ENCODE results near the gene ZEB1.

The ZEB1 gene

DNA sequence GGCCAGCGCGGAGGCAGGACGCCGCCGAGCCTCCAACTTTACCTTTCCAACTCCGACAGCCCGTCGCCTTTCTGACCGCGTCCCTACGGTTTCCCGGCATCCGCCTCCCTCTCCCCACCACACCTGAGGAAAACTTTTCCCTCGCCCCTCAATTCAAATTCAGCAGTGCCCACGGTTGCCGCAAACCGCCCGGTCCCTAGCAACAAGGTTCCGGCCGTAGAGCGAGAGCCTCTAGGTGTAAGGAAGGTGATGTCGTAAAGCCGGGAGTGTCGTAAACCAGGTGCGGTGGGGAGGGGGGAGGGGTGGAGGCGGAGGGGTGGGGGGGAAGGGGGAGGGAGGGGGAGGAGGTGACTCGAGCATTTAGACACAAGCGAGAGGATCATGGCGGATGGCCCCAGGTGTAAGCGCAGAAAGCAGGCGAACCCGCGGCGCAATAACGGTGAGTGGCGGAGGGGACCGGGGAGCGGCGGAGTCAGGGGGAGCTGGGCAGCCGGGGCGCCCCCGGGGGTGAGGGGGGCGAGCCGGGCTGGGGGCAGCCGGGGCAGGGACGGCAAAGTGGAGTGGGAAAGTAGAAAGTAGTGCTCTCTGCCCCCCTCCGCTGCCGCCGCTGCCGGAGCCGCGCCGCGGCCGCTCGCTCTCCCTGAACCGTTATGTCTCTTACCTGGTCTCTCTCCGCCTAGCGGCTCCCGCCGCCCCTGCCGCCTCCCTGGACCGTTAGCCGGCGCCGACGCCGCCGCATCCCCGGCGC is at the start of gene ZEB1:
Gene ZEB1 (plus strand): TSS at position 363 of the 748 bp plus-strand sequence. CDS start 19 bp downstream, at position 382.
- peak; percentile 53 to 79 for DNase-seq

DNA sequence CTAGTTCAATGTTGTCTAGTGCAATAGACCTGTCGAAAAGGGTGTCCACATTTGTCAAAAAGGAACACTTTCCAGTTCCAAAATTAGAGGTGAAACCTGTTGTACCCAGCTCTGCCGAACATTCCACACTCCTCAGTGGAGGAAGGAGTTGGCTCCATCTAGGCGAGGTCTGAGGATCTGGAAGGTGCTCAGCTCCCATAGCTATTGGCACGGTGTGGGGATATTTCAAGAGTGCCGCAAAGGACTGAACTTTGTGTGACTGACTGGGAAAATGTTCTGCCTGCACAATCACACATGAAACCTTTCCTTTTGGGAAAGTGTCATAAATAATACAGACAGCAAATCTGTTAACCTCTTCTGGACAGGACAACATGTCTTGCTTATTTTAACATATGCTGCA is 48.1 kb upstream of the ZEB1 start:
- DNase-seq, result no peak

DNA sequence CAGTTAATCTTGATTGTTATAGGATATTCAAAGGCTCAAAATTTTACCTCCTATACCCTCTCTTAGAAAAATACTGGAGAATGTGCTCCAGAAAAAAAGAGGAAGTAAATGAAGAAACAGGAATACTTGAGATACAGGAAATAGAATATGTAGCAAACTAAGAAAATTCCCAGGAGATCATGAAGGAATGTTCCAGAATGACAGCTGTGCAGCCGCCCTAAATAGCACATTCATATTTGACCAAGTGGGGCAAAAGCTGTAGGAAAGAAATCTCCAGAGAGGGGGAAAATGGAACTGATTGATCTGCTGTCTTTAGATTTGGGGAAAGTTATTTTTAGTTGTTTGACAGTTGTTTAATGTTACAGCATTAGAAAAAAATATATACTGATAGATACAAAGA is 46.2 kb upstream of the ZEB1 start:
- DNase-seq, result no peak

DNA sequence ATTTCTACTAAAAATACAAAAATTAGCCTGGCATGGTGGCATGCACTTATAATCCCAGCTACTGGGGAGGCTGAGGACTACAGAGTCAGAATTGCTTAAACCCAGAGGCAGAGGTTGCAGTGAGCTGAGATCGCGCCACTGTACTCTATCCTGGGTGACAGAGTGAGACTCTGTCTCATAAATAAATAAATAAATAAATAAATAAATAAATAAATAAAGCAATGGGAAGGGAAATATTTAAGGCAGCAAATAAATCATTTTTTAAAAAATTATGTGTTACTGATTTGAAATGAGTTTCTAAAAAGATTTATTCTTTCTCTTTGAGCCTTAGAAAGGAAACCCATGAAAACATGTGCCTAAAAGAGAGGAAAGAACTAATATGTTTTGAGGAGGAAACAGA is 45.2 kb upstream of the ZEB1 start:
- no peak for DNase-seq

DNA sequence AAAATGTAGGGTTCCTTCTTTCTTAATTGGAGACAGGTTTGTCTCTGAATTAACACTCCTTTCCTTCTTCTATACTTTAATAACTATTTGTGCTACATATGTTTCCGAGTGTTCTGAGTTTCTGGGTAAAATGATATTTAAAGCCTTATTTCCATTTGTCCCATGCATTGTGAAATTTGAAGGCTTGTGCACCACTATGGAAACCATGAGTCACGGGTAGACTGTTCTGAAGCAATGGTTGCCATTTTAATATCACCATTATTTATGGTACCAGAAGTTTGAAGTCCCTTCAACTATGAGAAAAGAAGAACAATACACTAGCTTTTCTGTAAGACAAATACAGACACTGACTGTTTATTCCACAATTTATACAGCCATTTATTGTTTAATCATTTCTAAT is 44.7 kb upstream of the ZEB1 start:
- DNase-seq, result no peak

DNA sequence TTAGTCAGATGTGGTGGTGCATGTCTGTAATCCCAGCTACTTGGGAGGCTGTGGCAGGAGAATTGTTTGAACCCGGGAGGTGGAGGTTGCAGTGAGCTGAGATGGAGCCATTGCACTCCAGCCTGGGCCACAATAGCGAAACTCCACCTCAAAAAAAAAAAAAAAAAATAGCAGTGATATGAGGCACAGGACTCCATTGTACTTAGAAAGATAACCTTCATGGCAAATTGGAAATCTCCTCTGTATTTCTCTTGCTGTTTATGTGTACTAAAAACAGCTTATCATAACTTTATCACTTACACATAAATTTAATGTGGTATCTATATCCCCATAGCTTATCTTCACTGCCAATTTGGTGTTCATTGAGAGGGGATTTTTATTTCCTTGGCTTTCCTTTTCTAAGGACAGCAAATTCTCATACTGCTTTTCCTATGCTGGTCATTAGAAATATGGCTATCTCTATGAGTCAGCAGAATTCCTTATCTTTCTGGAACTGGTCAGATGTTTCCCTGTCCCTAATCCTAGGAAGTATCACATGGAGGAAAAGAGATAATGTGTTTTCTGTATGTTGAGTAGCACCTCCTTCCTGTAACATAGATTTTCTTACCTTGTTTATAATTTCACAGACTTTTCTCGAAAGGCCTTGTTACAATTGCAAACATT is 40.6 kb upstream of the ZEB1 start:
- no peak for DNase-seq

DNA sequence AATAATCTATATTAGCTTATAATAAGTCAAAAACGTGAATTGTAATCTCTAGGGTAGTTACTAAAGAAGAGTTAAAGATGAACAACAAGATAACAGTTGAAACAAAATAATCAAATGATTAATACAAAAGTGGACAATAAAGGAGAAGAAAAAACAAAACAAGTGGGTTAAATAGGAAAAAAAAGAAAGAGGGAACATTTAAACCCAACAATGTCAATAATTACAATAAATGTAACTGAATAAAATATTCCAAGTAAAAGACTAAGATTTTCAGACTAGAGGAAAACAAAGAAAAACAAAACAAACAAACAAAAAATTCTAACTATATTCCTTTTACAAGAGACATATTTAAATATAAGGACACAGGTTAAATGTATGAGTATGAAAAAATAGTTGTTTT is 38.0 kb upstream of the ZEB1 start:
- no peak for DNase-seq

DNA sequence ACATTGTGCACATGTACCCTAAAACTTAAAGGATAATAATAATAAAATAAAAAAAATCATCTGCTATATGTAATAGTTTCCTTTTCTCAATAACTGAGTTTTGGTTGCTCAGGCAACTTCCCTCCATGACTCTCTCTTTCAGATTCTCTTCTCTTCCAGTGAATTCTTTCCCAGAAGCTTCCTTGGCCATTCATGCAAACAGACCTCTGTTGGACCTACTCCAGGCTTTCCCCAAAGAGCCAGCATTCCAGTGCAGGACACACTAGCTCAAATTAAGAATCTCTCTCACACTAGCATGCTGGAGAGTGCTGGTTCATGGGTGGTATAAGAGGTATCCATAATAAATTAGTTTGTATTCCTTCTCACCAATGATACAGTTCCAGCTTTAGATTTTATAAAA is 31.0 kb upstream of the ZEB1 start:
- no peak for DNase-seq

DNA sequence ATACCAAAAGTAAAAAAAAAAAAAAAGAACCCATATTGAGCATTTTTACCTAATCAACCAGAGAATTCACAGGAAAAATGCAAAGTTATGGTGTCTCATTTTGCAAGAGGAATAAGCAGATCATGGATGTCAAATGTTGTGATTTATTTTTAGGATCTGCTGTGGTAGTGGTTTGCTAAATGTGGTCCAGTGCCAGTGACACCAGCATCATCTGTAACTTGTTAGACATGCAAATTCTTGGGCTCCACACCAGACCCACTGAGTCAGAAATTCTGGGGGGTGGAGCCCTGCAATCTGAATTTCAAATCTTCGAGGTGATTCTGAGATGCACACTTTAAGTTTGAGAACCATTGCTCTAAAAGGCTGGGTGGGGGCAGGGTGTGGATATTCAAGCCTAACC is 30.1 kb upstream of the ZEB1 start:
- DNase-seq, result no peak

DNA sequence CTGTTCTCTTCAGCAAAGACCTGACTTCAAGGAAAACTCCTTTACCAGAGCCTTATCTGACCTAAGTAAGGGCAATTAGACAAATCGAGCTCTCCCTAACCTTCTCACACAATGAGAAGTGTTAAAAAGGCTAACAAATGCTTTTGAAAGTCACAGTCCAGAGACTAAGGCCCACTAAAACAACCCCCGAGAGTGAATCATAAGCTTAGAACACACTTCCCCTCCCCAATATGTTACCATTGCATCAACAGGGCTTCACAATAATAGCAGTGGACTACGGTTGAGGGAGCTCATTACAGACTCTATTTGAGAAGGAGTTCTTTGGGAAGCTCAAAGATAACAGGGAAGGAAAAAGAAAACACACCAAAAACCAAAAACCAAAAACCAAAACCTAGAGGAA is 28.6 kb upstream of the ZEB1 start:
- no peak for DNase-seq

DNA sequence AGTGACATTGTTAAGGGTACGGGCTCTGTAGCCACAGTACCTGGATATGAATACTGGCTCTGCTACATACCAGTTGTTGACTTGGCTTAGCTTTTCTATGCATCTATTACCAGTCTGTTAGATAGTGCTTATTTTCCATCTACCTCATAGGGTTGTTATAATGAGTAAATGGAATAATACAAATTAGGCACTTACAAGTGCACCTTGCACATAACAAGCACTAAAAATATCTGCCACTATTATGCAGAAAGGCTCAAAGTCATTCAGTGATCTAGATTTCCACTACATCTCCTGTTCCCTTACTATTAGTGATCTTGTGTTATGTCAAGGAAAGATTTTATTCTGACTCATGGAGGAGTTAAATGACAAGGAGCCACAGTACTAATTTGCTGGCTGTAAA is 27.9 kb upstream of the ZEB1 start:
- DNase-seq, result no peak

DNA sequence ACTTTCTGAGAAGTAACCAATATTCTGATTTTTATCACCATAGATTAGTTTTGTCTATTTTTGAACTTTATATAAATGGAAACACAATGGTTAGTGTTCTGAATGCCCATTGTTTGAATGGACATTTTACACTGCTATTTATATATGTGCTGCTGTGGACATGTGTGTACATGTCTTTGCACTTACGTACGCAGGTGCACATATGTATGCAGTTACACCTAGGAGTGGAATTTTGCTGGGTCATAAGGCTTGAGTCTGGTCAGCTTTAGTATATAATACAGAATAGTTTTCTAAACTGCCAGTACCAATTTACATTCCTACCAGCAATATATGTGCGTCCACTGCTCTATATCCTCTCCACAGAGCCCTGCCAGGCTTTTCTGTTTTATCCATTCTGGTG is 24.5 kb upstream of the ZEB1 start:
- DNase-seq, result no peak

DNA sequence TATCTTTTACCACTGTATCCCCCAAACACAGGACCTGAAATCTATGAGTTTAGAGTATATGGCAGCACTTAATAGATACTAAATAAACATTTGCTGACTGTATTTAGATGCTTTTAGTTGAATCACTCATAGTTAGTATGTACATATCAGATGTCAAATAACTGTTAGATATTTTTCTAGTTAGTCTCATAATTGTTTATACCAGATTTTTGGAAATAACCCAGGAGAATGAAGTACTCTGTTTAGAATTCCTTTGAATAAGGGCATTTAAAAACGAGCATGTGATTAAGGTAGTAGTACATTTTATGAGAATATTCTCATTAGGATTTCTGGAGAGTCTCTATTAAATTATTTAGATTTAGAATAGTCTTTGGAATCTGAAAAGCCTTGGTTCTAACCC is 22.3 kb upstream of the ZEB1 start:
- no peak for DNase-seq

DNA sequence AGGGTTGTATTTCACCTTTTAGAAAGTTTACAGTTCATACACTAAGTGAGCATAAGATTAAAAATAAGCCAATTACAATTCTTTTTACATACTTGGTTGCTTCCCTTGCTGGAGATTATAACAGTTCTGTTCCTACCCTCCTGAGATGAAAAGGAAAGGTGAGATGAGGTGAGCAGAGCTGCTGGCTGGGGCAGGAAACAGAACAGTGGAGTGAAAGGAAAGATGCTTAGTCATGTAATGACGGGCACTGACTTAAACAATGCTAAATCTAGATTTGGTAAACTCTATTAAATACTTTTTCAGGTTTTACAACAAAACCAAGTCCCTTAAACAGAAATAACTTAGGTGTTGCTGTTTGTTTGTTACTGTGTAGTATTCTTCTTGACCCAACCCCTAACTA is 19.9 kb upstream of the ZEB1 start:
- no peak for DNase-seq

DNA sequence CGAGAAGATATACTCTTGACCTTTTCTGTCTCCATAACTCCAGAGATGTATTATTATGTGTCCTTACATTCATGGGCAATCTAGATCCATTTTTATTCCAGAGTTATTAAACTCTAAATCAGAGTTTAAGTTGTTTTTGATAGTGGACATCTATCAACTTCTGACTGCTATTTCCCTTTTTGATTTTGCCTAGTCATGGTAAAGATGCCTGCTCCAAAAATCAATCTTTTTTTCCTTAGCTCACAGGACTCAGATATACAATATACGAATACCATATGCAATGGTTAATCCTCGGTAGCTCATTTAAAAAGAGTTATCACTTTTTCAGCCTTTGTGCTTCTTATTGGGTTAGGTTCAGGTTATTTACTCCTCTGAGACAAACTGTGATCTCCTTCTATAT is 15.8 kb upstream of the ZEB1 start:
- no peak for DNase-seq

DNA sequence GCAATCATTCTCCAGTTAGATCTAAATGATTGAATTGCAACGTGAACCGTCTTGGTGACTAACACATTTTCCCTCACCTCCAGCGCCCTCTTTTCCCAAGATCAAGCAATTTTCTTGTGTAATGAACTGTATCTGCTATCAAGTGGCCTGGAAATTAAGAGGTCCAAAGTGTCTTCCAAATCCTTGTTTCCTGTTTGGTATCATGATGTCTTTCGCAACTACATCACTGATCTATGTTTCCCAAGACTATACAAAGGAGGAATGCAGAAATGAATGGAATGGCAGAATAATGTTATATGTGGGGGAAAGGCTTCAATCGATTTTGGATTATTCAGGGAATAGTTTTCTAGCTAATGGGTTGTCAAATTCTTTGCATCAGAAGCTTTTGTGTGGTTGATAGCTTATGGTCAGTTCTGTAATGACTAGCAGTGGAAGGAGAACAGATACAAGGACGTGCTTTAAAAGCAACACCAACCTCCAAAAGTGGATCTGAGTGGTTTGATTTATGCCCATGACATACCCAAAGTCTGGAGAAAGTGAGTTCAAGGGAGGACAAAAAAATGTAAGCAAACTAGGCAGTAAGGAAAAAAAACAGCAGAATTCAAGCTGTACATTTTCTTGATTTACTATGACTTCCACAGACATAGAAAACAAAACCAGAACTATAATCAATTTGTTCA is 14.6 kb upstream of the ZEB1 start:
- peak in 1 of 2 experiments; percentile 16 for DNase-seq

DNA sequence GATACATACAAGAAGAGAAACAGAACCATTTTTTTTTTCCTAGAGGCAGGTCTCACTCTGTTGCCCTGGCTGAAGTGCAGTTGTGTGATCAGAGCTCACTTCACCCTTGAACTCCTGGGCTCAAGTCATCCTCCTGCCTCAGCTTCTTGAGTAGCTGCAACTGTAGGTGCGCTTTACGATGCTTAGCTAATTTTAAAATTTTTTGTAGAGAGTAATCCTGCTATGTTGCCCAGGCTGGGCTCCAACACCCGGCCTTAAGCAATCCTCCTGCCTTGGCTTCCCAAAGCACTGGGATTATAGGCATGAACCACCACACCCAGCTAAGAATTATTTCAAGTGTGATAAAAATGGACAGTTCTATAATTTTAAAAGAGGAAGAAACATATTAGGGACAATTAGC is 5.6 kb upstream of the ZEB1 start:
- DNase-seq, result no peak

DNA sequence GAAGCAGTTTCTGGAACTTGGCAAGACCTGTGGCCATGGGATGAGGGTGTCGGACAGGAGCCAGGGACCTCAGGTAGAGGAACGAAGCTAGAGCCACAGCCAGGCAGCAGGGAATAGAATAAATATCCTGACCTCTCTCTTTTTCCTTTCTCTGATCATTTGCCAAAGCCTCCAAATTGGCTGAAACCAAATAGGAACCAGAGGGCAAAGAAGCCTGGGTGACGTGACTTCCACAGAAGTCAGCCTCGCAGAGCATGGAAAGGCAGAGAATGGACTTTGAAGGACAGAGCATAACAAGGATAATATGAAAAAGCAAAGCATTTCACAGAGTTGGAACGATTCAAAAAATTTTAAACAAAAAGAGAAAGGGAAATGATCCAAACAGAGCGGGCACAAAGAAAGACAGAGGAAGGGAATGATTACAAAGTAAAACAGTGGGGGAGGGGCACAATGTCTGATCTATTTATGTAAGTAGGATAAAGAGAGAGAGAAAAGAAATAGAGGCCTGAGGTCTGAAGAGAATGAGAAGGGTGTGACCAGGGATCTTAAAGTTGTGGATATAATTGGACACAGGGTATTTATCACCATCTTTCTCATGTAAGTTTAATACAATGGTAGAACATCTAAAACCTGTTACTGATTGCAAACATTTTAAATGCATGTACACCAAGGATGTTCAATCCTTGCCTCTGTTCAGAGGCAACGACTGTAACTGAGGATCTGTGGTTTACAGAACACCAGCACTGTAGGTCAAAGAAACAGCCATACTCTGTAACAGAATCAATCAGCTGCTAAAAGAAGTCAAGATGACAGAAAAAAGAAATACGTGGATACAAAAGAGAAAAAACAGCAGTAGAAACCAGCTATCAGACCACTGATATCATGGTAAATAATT is 4.5 kb upstream of the ZEB1 start:
- DNase-seq, result no peak

DNA sequence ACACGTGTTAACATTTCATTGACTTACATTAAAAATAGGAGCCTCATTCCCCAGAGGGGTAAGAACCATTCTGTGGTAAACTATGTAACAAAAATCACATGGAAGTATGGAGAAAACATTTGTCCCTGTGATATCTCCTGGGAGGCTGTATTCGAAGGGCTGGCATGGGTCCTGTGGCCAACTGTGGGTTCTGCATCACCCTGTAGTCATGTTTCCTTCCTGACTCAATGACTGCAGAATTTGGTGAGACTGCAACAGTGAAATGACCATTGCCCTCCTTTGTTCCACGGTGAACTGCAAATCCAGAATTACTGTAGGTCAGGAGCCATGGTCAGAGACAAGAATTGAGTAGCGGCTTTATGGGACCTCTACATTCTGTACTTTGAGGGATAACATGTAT is 3.6 kb upstream of the ZEB1 start:
- no peak for DNase-seq

DNA sequence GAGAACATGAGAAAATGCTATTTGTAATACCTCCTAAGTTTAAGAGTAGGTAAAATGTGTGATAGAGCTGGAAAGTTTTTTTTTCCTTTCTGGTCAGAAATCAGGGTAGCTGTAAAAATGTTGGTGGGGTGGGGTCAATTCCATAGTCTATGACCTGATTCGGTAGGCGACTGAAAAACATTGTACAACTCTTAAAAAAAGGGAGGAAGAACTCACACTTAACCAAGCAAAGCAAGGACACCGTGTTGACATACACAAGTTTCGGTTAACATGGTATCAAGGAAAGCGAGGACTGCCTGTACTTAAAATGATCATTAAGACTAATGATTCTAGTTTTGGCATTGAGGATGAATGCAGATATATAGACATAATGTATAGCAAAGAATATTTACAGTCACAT is 1.8 kb upstream of the ZEB1 start:
- no peak for DNase-seq

DNA sequence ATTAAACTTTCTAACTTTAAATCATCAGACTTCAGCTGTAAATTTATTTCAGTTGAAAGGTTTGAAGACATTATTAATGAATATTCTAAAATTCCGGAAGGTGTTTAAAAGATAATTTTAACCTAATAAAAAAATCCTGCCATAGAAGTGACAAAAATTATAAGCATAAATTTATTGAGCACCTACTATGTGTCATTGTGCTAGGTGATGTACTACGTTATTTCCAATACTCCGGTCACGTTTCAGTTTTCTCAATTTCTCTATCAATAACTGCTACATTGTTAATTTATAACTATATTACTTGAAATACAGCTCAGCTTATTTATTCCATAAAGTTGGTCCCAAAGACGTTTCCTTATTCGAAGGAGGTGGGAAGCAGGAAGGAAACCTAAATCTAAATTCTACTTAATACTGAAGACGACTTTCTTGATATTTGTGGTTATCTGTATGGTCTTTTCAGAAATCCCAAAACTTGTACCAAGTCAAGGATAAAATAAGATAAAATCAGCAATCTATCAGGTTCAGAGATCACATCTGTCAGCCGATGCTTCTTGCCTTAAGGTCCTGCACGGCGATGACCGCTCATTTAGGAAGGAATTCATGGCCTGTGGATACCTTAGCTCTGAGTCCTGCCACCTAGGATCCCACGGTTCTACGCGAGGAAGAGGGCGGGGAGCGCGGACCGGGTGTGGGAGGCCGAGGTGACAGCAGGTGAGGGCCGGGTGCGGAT is 1.2 kb upstream of the ZEB1 start:
- DNase-seq, result no peak

DNA sequence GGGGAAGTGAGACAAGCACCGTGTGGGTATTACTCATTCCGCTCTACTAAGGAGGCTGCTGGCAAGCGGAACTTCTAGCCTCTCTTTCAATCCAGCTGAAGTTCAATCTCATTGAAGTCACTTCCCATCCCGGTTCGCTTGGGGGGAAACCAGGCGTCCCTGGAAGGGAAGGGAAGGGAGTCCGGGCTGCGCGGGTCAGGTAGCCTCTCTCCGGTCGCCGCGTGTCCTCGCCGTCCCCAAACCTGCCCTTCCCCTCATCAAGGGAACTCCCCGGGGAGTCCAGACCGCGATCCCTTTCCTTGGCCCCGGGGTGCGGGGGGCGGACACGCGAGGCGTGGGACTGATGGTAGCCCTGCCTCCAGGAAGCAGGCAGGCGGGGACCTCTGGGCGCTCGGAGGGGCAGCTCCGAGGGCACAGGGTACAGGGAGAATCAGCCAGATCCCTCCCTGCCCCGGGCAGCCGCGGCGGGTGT is 598 bp upstream of the ZEB1 start:
- DNase-seq, result peak in 1 of 2 experiments; percentile 34

Measured in NCI-H524 (cell line).